ENCODE measurements around the gene UFSP2.
"Not testable (repeated sequence)": the region's sequence is repeated elsewhere in the genome, so short reads cannot be mapped to it uniquely, and the experiment has no call there.

UFSP2 gene

GRCh38 chr4:185362570-185362969, 63.2 kb downstream of the UFSP2 start:
- not testable (repeated sequence) for DNase-seq; H3K27ac Mint-ChIP-seq; H3K9me3 Mint-ChIP-seq; H3K4me1 Mint-ChIP-seq; H3K27me3 Mint-ChIP-seq; ATAC-seq (replicated peaks); H3K4me3 Mint-ChIP-seq
- peaks cover 10 to 11% of the 10 kb centered on the region in 2 donors for H3K36me3 Mint-ChIP-seq

- Mint-ChIP-seq H3K4me3 (no peak overlapping the region), H3K4me1 (no peaks in the 10 kb centered on the region), H3K27me3 (no peaks in the 10 kb centered on the region), H3K9me3 (no peaks in the 10 kb centered on the region), H3K36me3 (peaks cover 15 to 18% of the 10 kb centered on the region in 2 donors), H3K27ac (no peak overlapping the region)
- DNase-seq (no peak), ATAC-seq (replicated peaks) (no peak)
Observed at GRCh38 chr4:185361872-185362271, 63.9 kb downstream of the UFSP2 start.

GRCh38 chr4:185359767-185360446, 65.9 kb downstream of the UFSP2 start:
- no peaks in the 10 kb centered on the region for H3K9me3 Mint-ChIP-seq
- H3K27me3 Mint-ChIP-seq = no peaks in the 10 kb centered on the region
- ATAC-seq (replicated peaks) (no peak), DNase-seq (no peak)
- H3K4me3 Mint-ChIP-seq = no peak overlapping the region
- H3K36me3 Mint-ChIP-seq = peaks cover 16 to 27% of the 10 kb centered on the region in 2 donors
- H3K27ac Mint-ChIP-seq = no peak overlapping the region
- no peaks in the 10 kb centered on the region for H3K4me1 Mint-ChIP-seq

GRCh38 chr4:185358959-185359358, 66.8 kb downstream of the UFSP2 start:
- Mint-ChIP-seq H3K9me3 (no peaks in the 10 kb centered on the region), H3K36me3 (peaks cover 23 to 36% of the 10 kb centered on the region in 2 donors), H3K27me3 (no peaks in the 10 kb centered on the region), H3K4me1 (no peaks in the 10 kb centered on the region), H3K27ac (no peak overlapping the region), H3K4me3 (no peak overlapping the region)
- no peak for ATAC-seq (replicated peaks)
- no peak for DNase-seq

GRCh38 chr4:185358514-185358913, 67.2 kb downstream of the UFSP2 start:
- Mint-ChIP-seq H3K9me3 (no peaks in the 10 kb centered on the region), H3K4me1 (no peaks in the 10 kb centered on the region), H3K4me3 (no peak overlapping the region), H3K36me3 (peaks cover 24 to 38% of the 10 kb centered on the region in 2 donors), H3K27me3 (no peaks in the 10 kb centered on the region), H3K27ac (no peak overlapping the region)
- no peak for DNase-seq
- peak in 1 of 2 donors; percentile 51 for ATAC-seq (replicated peaks)

GRCh38 chr4:185357733-185358440, 67.9 kb downstream of the UFSP2 start:
- DNase-seq = no peak
- Mint-ChIP-seq H3K9me3 (no peaks in the 10 kb centered on the region), H3K27me3 (no peaks in the 10 kb centered on the region), H3K27ac (peak overlapping the region; percentile 47), H3K4me1 (no peaks in the 10 kb centered on the region), H3K4me3 (no peak overlapping the region), H3K36me3 (peaks cover 26 to 42% of the 10 kb centered on the region in 2 donors)
- no peak for ATAC-seq (replicated peaks)

- Mint-ChIP-seq H3K4me3 (no peak overlapping the region), H3K36me3 (peaks cover 33 to 49% of the 10 kb centered on the region in 2 donors), H3K9me3 (no peaks in the 10 kb centered on the region), H3K4me1 (no peaks in the 10 kb centered on the region), H3K27ac (no peak overlapping the region), H3K27me3 (no peaks in the 10 kb centered on the region)
- no peak for DNase-seq
- ATAC-seq (replicated peaks) = no peak
Observed at GRCh38 chr4:185357211-185357610, 68.6 kb downstream of the UFSP2 start.

- no peaks in the 10 kb centered on the region for H3K9me3 Mint-ChIP-seq
- no peak for DNase-seq
- peaks cover 2 to 13% of the 10 kb centered on the region in 2 donors for H3K4me1 Mint-ChIP-seq
- H3K36me3 Mint-ChIP-seq = peaks cover 62 to 80% of the 10 kb centered on the region in 2 donors
- no peak for ATAC-seq (replicated peaks)
- H3K27me3 Mint-ChIP-seq = no peaks in the 10 kb centered on the region
- H3K27ac Mint-ChIP-seq = no peak overlapping the region
- H3K4me3 Mint-ChIP-seq = no peak overlapping the region
Observed at GRCh38 chr4:185352741-185353140, 73.0 kb downstream of the UFSP2 start.

GRCh38 chr4:185352202-185352601, 73.6 kb downstream of the UFSP2 start:
- H3K9me3 Mint-ChIP-seq = no peaks in the 10 kb centered on the region
- DNase-seq (no peak), ATAC-seq (replicated peaks) (no peak)
- no peak overlapping the region for H3K27ac Mint-ChIP-seq
- no peak overlapping the region for H3K4me3 Mint-ChIP-seq
- peaks cover 62 to 79% of the 10 kb centered on the region in 2 donors for H3K36me3 Mint-ChIP-seq
- no peaks in the 10 kb centered on the region for H3K27me3 Mint-ChIP-seq
- peaks cover 2 to 13% of the 10 kb centered on the region in 2 donors for H3K4me1 Mint-ChIP-seq

- no peaks in the 10 kb centered on the region for H3K9me3 Mint-ChIP-seq
- H3K4me1 Mint-ChIP-seq = peaks cover 6 to 13% of the 10 kb centered on the region in 2 donors
- H3K27ac Mint-ChIP-seq = no peak overlapping the region
- no peak overlapping the region for H3K4me3 Mint-ChIP-seq
- H3K27me3 Mint-ChIP-seq = no peaks in the 10 kb centered on the region
- no peak for DNase-seq
- peaks cover 66 to 80% of the 10 kb centered on the region in 2 donors for H3K36me3 Mint-ChIP-seq
- no peak for ATAC-seq (replicated peaks)
Observed at GRCh38 chr4:185351691-185352090, 74.1 kb downstream of the UFSP2 start.
